Fibroblast of the conjunctiva (primary cell): Measurements from ENCODE around the gene PNO1.

Experiments used
- DNase-seq: peaks from one replicate; pipeline ENCODE4 v3.0.0-alpha.2; 2010; ENCODE audit warnings: low read depth

The PNO1 gene

GRCh38 chr2:68195096-68195495 lies 37.4 kb downstream of the PNO1 start:
- DNase-seq = no peak

GRCh38 chr2:68196120-68196716 lies 38.5 kb downstream of the PNO1 start:
- DNase-seq = peak; percentile 34

GRCh38 chr2:68200157-68200787 lies 42.6 kb downstream of the PNO1 start:
- no peak for DNase-seq

GRCh38 chr2:68203587-68203986 lies 45.9 kb downstream of the PNO1 start:
- no peak for DNase-seq

- no peak for DNase-seq
Observed at GRCh38 chr2:68206793-68207192, 49.1 kb downstream of the PNO1 start.

GRCh38 chr2:68214381-68214780 lies 56.7 kb downstream of the PNO1 start:
- DNase-seq = no peak

GRCh38 chr2:68216454-68217310 lies 59.0 kb downstream of the PNO1 start:
- no peak for DNase-seq

GRCh38 chr2:68217729-68218128 lies 60.0 kb downstream of the PNO1 start:
- DNase-seq = no peak

- no peak for DNase-seq
Observed at GRCh38 chr2:68218343-68218901, 60.7 kb downstream of the PNO1 start.

- DNase-seq = no peak
Observed at GRCh38 chr2:68222287-68222686, 64.6 kb downstream of the PNO1 start.

- no peak for DNase-seq
Observed at GRCh38 chr2:68223419-68223818, 65.7 kb downstream of the PNO1 start.

- no peak for DNase-seq
Observed at GRCh38 chr2:68225119-68225632, 67.5 kb downstream of the PNO1 start.
